ENCODE results near the gene KRR1. TPM values are rescaled to one million over a fixed set of nuclear protein-coding genes. Genes with fewer than 3 reads are reported as not detected.
A peak's percentile ranks its signal among the peaks of the same experiment; 100 is the strongest.

The KRR1 gene
- total and polyA plus RNA-seq, 2 donors: 24.5 to 97.1 TPM

GRCh38 chr12:75507086-75507485 is 4.3 kb downstream of the KRR1 start:
- no peak for DNase-seq (ENCODE audit: low read depth in 6 of 9, low spot score in 9 of 9)
- H3K4me3 ChIP-seq (ENCODE audit: low read length in 2 of 2): no peak overlapping the region
- H3K27me3 ChIP-seq (ENCODE audit: control insufficient read depth in 2 of 2, insufficient read depth in 1 of 2, low read length in 1 of 2): no peaks in the 10 kb centered on the region
- H3K9me3 ChIP-seq (ENCODE audit: control insufficient read depth in 2 of 2, insufficient read depth in 1 of 2, low read length in 1 of 2): no peaks in the 10 kb centered on the region
- H3K36me3 ChIP-seq (ENCODE audit: control insufficient read depth in 2 of 2, insufficient read depth in 2 of 2, low read length in 1 of 2): peaks cover 11 to 50% of the 10 kb centered on the region in 2 donors
- 97% methylated on average over 2 of the region's 2 CpGs for WGBS
- no peak overlapping the region for H3K27ac ChIP-seq (ENCODE audit: low read depth in 1 of 2, low read length in 1 of 2)
- H3K4me1 ChIP-seq (ENCODE audit: control insufficient read depth in 2 of 2, insufficient read depth in 2 of 2, low read length in 2 of 2): peaks cover 3 to 4% of the 10 kb centered on the region in 2 donors

GRCh38 chr12:75505706-75506312 is 5.6 kb downstream of the KRR1 start:
- H3K27ac ChIP-seq (ENCODE audit: low read depth in 1 of 2, low read length in 1 of 2): no peak overlapping the region
- no peaks in the 10 kb centered on the region for H3K27me3 ChIP-seq (ENCODE audit: control insufficient read depth in 2 of 2, insufficient read depth in 1 of 2, low read length in 1 of 2)
- 90% methylated on average over 2 of the region's 2 CpGs for WGBS
- no peak overlapping the region for H3K4me3 ChIP-seq (ENCODE audit: low read length in 2 of 2)
- H3K36me3 ChIP-seq (ENCODE audit: control insufficient read depth in 2 of 2, insufficient read depth in 2 of 2, low read length in 1 of 2): peaks cover 14 to 62% of the 10 kb centered on the region in 2 donors
- DNase-seq (ENCODE audit: low read depth in 6 of 9, low spot score in 9 of 9): peak in 2 of 9 donors; percentile 32 to 51
- H3K4me1 ChIP-seq (ENCODE audit: control insufficient read depth in 2 of 2, insufficient read depth in 2 of 2, low read length in 2 of 2): peaks cover 3 to 4% of the 10 kb centered on the region in 2 donors
- no peaks in the 10 kb centered on the region for H3K9me3 ChIP-seq (ENCODE audit: control insufficient read depth in 2 of 2, insufficient read depth in 1 of 2, low read length in 1 of 2)

- no peaks in the 10 kb centered on the region for H3K27me3 ChIP-seq (ENCODE audit: control insufficient read depth in 2 of 2, insufficient read depth in 1 of 2, low read length in 1 of 2)
- H3K9me3 ChIP-seq (ENCODE audit: control insufficient read depth in 2 of 2, insufficient read depth in 1 of 2, low read length in 1 of 2): no peaks in the 10 kb centered on the region
- H3K4me3 ChIP-seq (ENCODE audit: low read length in 2 of 2): no peak overlapping the region
- H3K27ac ChIP-seq (ENCODE audit: low read depth in 1 of 2, low read length in 1 of 2): no peak overlapping the region
- peaks cover 14 to 68% of the 10 kb centered on the region in 2 donors for H3K36me3 ChIP-seq (ENCODE audit: control insufficient read depth in 2 of 2, insufficient read depth in 2 of 2, low read length in 1 of 2)
- H3K4me1 ChIP-seq (ENCODE audit: control insufficient read depth in 2 of 2, insufficient read depth in 2 of 2, low read length in 2 of 2): no peaks in the 10 kb centered on the region
- DNase-seq (ENCODE audit: low read depth in 6 of 9, low spot score in 9 of 9): no peak
- WGBS: over 99% methylated on average over 3 of the region's 3 CpGs
Observed at GRCh38 chr12:75503866-75504265, 7.5 kb downstream of the KRR1 start.

GRCh38 chr12:75503459-75503858 is 8.0 kb downstream of the KRR1 start:
- Histone ChIP-seq H3K36me3 (ENCODE audit: control insufficient read depth in 2 of 2, insufficient read depth in 2 of 2, low read length in 1 of 2) (peaks cover 14 to 70% of the 10 kb centered on the region in 2 donors), H3K27me3 (ENCODE audit: control insufficient read depth in 2 of 2, insufficient read depth in 1 of 2, low read length in 1 of 2) (no peaks in the 10 kb centered on the region)
- DNase-seq (ENCODE audit: low read depth in 6 of 9, low spot score in 9 of 9): no peak

DNA sequence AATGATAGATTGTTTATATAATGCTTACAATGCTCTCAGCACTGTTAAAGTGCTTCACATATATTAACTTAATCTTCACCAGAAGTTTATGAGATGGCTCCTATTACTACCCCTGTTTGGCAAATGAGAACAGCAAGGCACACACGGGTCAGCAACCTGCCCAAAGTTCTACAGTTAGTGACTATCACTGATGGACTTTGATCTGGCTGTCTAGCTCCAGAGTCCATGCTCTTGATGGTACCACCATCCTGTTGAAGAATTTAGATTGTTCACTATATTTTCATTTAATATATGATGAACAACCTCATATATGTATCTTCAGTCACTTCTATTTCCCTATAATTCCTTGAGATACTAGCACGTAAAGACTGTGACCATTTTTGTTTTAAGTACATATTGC is 20.2 kb downstream of the KRR1 start:
- Histone ChIP-seq H3K27ac (ENCODE audit: low read depth in 1 of 2, low read length in 1 of 2) (no peak overlapping the region), H3K4me1 (ENCODE audit: control insufficient read depth in 2 of 2, insufficient read depth in 2 of 2, low read length in 2 of 2) (no peaks in the 10 kb centered on the region), H3K4me3 (ENCODE audit: low read length in 2 of 2) (no peak overlapping the region), H3K27me3 (ENCODE audit: control insufficient read depth in 2 of 2, insufficient read depth in 1 of 2, low read length in 1 of 2) (no peaks in the 10 kb centered on the region), H3K9me3 (ENCODE audit: control insufficient read depth in 2 of 2, insufficient read depth in 1 of 2, low read length in 1 of 2) (no peaks in the 10 kb centered on the region), H3K36me3 (ENCODE audit: control insufficient read depth in 2 of 2, insufficient read depth in 2 of 2, low read length in 1 of 2) (peaks cover 0 to 15% of the 10 kb centered on the region in 2 donors)
- 98% methylated on average over 2 of the region's 2 CpGs for WGBS
- DNase-seq (ENCODE audit: low read depth in 6 of 9, low spot score in 9 of 9): no peak

More at GRCh38 chr12:75503459-75503858, 8.0 kb downstream of the KRR1 start:
- H3K9me3 ChIP-seq (ENCODE audit: control insufficient read depth in 2 of 2, insufficient read depth in 1 of 2, low read length in 1 of 2): no peaks in the 10 kb centered on the region
- 82% methylated on average over 3 of the region's 3 CpGs for WGBS
- H3K4me1 ChIP-seq (ENCODE audit: control insufficient read depth in 2 of 2, insufficient read depth in 2 of 2, low read length in 2 of 2): no peaks in the 10 kb centered on the region
- H3K4me3 ChIP-seq (ENCODE audit: low read length in 2 of 2): no peak overlapping the region
- H3K27ac ChIP-seq (ENCODE audit: low read depth in 1 of 2, low read length in 1 of 2): no peak overlapping the region

DNA sequence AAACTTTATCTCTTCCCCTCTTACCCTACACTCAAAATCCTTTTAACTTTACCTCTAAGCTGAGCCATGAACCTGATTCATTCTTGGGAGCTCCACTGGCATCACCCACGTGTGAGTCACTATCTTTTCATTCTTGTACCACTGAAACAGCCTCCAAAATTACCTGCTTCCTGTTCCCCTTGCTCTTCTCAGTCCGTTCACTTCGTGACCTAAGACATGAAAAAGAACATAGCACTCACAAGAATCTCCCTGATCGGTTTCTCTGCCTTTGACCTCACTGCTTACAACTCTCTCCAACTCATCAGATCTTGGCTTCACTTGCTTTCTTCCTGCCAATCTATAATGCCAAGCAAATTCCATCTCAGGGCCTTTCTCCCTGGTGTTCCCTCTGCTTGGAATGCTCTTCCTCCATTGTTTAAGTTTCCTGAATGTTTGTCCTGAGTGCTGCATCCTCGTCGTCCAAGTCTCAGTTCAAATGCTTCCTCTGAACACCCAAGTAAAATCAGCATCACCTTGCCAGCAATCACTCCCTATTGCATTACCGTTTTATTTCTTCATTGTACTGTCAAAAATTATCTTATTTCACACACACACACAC is 21.7 kb downstream of the KRR1 start:
- no peak for DNase-seq (ENCODE audit: low read depth in 6 of 9, low spot score in 9 of 9)
- Histone ChIP-seq H3K27ac (ENCODE audit: low read depth in 1 of 2, low read length in 1 of 2) (no peak overlapping the region), H3K4me1 (ENCODE audit: control insufficient read depth in 2 of 2, insufficient read depth in 2 of 2, low read length in 2 of 2) (no peaks in the 10 kb centered on the region), H3K36me3 (ENCODE audit: control insufficient read depth in 2 of 2, insufficient read depth in 2 of 2, low read length in 1 of 2) (peaks cover 0 to 14% of the 10 kb centered on the region in 2 donors), H3K27me3 (ENCODE audit: control insufficient read depth in 2 of 2, insufficient read depth in 1 of 2, low read length in 1 of 2) (no peaks in the 10 kb centered on the region), H3K4me3 (ENCODE audit: low read length in 2 of 2) (no peak overlapping the region), H3K9me3 (ENCODE audit: control insufficient read depth in 2 of 2, insufficient read depth in 1 of 2, low read length in 1 of 2) (no peaks in the 10 kb centered on the region)
- WGBS: 85% methylated on average over 7 of the region's 7 CpGs

DNA sequence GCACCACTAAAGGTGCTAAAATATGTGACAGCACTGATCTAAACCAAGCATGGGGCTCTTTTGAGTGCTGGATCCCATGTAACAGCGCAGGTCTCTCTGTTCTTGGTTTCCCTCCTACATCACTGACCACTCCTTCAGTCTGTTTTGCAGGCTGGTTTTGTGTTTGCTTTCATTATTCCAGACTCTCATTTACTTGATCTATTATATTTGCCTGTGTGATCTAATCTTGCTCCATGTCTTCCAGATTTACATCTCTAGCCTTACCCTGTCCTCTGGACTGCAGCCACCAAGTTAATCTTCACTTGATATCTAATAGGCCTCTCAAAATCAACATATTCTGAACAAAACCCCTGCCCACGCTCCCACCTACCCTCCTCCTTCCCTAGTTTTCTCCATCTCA is 22.2 kb downstream of the KRR1 start:
- Histone ChIP-seq H3K9me3 (ENCODE audit: control insufficient read depth in 2 of 2, insufficient read depth in 1 of 2, low read length in 1 of 2) (no peaks in the 10 kb centered on the region), H3K4me1 (ENCODE audit: control insufficient read depth in 2 of 2, insufficient read depth in 2 of 2, low read length in 2 of 2) (no peaks in the 10 kb centered on the region), H3K27ac (ENCODE audit: low read depth in 1 of 2, low read length in 1 of 2) (no peak overlapping the region), H3K36me3 (ENCODE audit: control insufficient read depth in 2 of 2, insufficient read depth in 2 of 2, low read length in 1 of 2) (peaks cover 0 to 17% of the 10 kb centered on the region in 2 donors), H3K4me3 (ENCODE audit: low read length in 2 of 2) (no peak overlapping the region), H3K27me3 (ENCODE audit: control insufficient read depth in 2 of 2, insufficient read depth in 1 of 2, low read length in 1 of 2) (no peaks in the 10 kb centered on the region)
- DNase-seq (ENCODE audit: low read depth in 6 of 9, low spot score in 9 of 9): no peak
- WGBS: 98% methylated on average over 2 of the region's 2 CpGs

GRCh38 chr12:75488553-75488952 is 22.9 kb downstream of the KRR1 start:
- peak in 1 of 9 donors; percentile 8 for DNase-seq (ENCODE audit: low read depth in 6 of 9, low spot score in 9 of 9)
- H3K27me3 ChIP-seq (ENCODE audit: control insufficient read depth in 2 of 2, insufficient read depth in 1 of 2, low read length in 1 of 2): no peaks in the 10 kb centered on the region
- H3K9me3 ChIP-seq (ENCODE audit: control insufficient read depth in 2 of 2, insufficient read depth in 1 of 2, low read length in 1 of 2): no peaks in the 10 kb centered on the region
- H3K27ac ChIP-seq (ENCODE audit: low read depth in 1 of 2, low read length in 1 of 2): no peak overlapping the region
- H3K4me3 ChIP-seq (ENCODE audit: low read length in 2 of 2): no peak overlapping the region
- peaks cover 0 to 18% of the 10 kb centered on the region in 2 donors for H3K36me3 ChIP-seq (ENCODE audit: control insufficient read depth in 2 of 2, insufficient read depth in 2 of 2, low read length in 1 of 2)
- H3K4me1 ChIP-seq (ENCODE audit: control insufficient read depth in 2 of 2, insufficient read depth in 2 of 2, low read length in 2 of 2): no peaks in the 10 kb centered on the region

- Histone ChIP-seq H3K36me3 (ENCODE audit: control insufficient read depth in 2 of 2, insufficient read depth in 2 of 2, low read length in 1 of 2) (peaks cover 0 to 10% of the 10 kb centered on the region in 2 donors), H3K4me1 (ENCODE audit: control insufficient read depth in 2 of 2, insufficient read depth in 2 of 2, low read length in 2 of 2) (peaks cover 2 to 3% of the 10 kb centered on the region in 2 donors), H3K4me3 (ENCODE audit: low read length in 2 of 2) (no peak overlapping the region), H3K27ac (ENCODE audit: low read depth in 1 of 2, low read length in 1 of 2) (no peak overlapping the region), H3K9me3 (ENCODE audit: control insufficient read depth in 2 of 2, insufficient read depth in 1 of 2, low read length in 1 of 2) (no peaks in the 10 kb centered on the region), H3K27me3 (ENCODE audit: control insufficient read depth in 2 of 2, insufficient read depth in 1 of 2, low read length in 1 of 2) (no peaks in the 10 kb centered on the region)
- WGBS: 99% methylated on average over 4 of the region's 4 CpGs
- DNase-seq (ENCODE audit: low read depth in 6 of 9, low spot score in 9 of 9): no peak
Observed at GRCh38 chr12:75487308-75487707, 24.1 kb downstream of the KRR1 start.

All from thymus (tissue), 11 donors.